ENCODE results near the gene MIS18BP1. TPM values are rescaled to one million over a fixed set of nuclear protein-coding genes. Genes with fewer than 3 reads are reported as not detected.

MIS18BP1 gene
- total and polyA plus RNA-seq, 9 donors: 12.5 to 44.3 (median 20.4) TPM

GRCh38 chr14:45251912-45252311 is 1.1 kb downstream of the MIS18BP1 start:
- WGBS, 3 donors: 8 to 16% (median 10%) methylated on average over 5 of the region's 5 CpGs
- TF ChIP-seq EP300 (IDR thresholded peaks at IDR 0.05) (no peak), POLR2A (IDR thresholded peaks at IDR 0.05) (no peak), CTCF (IDR thresholded peaks at IDR 0.05) (no peak)
- DNase-seq: no peak
- intact Hi-C loops (cut with DNase I): loop anchor here in 2 of 4 donors (5.0 to 10.0 kb wide), 4 partner anchors 115 to 355 kb away; partner anchors contain the start of gene FANCM (in 1 of the 2)
- Histone ChIP-seq H3K9me3 (no peaks in the 10 kb centered on the region), H3K4me3 (peak overlapping the region; percentile 61), H3K27ac (peak overlapping the region in 1 of 2 donors; percentile 91), H3K36me3 (no peaks in the 10 kb centered on the region), H3K27me3 (no peaks in the 10 kb centered on the region), H3K4me1 (ENCODE audit: insufficient read depth) (peaks cover 11% of the 10 kb centered on the region)

GRCh38 chr14:45249856-45250575 is 3.0 kb downstream of the MIS18BP1 start:
- DNase-seq: peak in 2 of 5 donors; percentile 20 to 42
- H3K36me3 ChIP-seq: no peaks in the 10 kb centered on the region
- no peaks in the 10 kb centered on the region for H3K27me3 ChIP-seq
- WGBS, 3 donors: 1 to 9% (median 1%) methylated on average over 5 of the region's 5 CpGs
- no peak for TF ChIP-seq CTCF (IDR thresholded peaks at IDR 0.05)
- no peak for TF ChIP-seq POLR2A (IDR thresholded peaks at IDR 0.05)
- no peak for TF ChIP-seq EP300 (IDR thresholded peaks at IDR 0.05)
- H3K4me1 ChIP-seq (ENCODE audit: insufficient read depth): peaks cover 11% of the 10 kb centered on the region
- H3K9me3 ChIP-seq: no peaks in the 10 kb centered on the region
- intact Hi-C loops (cut with DNase I): loop anchor here in 2 of 4 donors (5.0 to 10.0 kb wide), 4 partner anchors 113 to 353 kb away; partner anchors contain the start of gene FANCM (in 1 of the 2)
- H3K4me3 ChIP-seq: peak overlapping the region; percentile 22
- H3K27ac ChIP-seq: peak overlapping the region in 1 of 2 donors; percentile 51

- intact Hi-C loops (cut with DNase I): no loop called here
Measured at GRCh38 chr14:45247427-45247826, 5.6 kb downstream of the MIS18BP1 start.

GRCh38 chr14:45246691-45247090 is 6.3 kb downstream of the MIS18BP1 start:
- H3K4me1 ChIP-seq (ENCODE audit: insufficient read depth): peaks cover 11% of the 10 kb centered on the region
- H3K36me3 ChIP-seq: no peaks in the 10 kb centered on the region
- TF ChIP-seq CTCF (IDR thresholded peaks at IDR 0.05) (no peak), POLR2A (IDR thresholded peaks at IDR 0.05) (no peak)
- H3K27me3 ChIP-seq: no peaks in the 10 kb centered on the region
- 33 to 60% (median 58%) methylated on average over 1 of the region's 1 CpG for WGBS, 3 donors
- intact Hi-C loops (cut with DNase I): no loop called here
- DNase-seq: no peak
- no peaks in the 10 kb centered on the region for H3K9me3 ChIP-seq
- H3K27ac ChIP-seq: no peak overlapping the region
- H3K4me3 ChIP-seq: no peak overlapping the region

More at GRCh38 chr14:45247427-45247826, 5.6 kb downstream of the MIS18BP1 start:
- H3K27ac ChIP-seq: no peak overlapping the region
- H3K4me1 ChIP-seq (ENCODE audit: insufficient read depth): peaks cover 11% of the 10 kb centered on the region
- WGBS, 3 donors: 75 to 88% (median 77%) methylated on average over 1 of the region's 1 CpG
- no peaks in the 10 kb centered on the region for H3K9me3 ChIP-seq
- no peaks in the 10 kb centered on the region for H3K27me3 ChIP-seq
- H3K4me3 ChIP-seq: no peak overlapping the region
- no peaks in the 10 kb centered on the region for H3K36me3 ChIP-seq
- no peak for TF ChIP-seq POLR2A (IDR thresholded peaks at IDR 0.05)
- TF ChIP-seq EP300 (IDR thresholded peaks at IDR 0.05): no peak
- TF ChIP-seq CTCF (IDR thresholded peaks at IDR 0.05): no peak
- DNase-seq: no peak

Data from ovary (tissue), 9 donors.